NCI-H2171 (cell line): Measurements from ENCODE around the gene LCN15.

Experiments
- DNase-seq: peaks from one replicate; lab custom pipeline; 2025; lab: John Stamatoyannopoulos, UW

The LCN15 gene

GRCh38 chr9:136740971-136741882 lies 23.1 kb downstream of the LCN15 start:
- DNase-seq: no peak

- no peak for DNase-seq
Measured at GRCh38 chr9:136740491-136740890, 23.8 kb downstream of the LCN15 start.

- DNase-seq: no peak
Measured at GRCh38 chr9:136740069-136740468, 24.2 kb downstream of the LCN15 start.

GRCh38 chr9:136739509-136739908 lies 24.8 kb downstream of the LCN15 start:
- no peak for DNase-seq

- DNase-seq: no peak
Measured at GRCh38 chr9:136738960-136739359, 25.4 kb downstream of the LCN15 start.

GRCh38 chr9:136735812-136736480 lies 28.4 kb downstream of the LCN15 start:
- no peak for DNase-seq

GRCh38 chr9:136734837-136735496 lies 29.4 kb downstream of the LCN15 start:
- no peak for DNase-seq

DNA sequence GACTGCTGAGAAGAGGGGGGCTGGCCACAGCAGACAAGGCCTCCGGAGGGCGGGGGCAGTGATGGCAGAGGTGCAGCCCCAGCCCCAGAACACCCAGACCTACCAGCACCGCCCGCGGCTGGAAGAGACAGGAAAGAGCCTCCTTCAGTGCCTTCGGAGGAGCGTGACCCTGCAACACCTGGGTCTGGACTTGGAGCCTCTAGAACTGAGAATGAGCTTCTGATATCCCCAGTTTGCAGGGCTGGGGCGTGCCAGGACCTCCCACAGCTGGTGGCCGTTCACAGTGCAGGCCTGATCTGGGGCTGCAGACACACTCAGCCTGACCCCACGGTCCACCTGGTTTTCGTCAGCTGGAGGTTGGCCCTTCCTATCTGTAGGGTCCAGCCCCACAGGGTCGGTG lies 30.7 kb downstream of the LCN15 start:
- DNase-seq: no peak

GRCh38 chr9:136732444-136733178 lies 31.7 kb downstream of the LCN15 start:
- no peak for DNase-seq

GRCh38 chr9:136729926-136730325 lies 34.4 kb downstream of the LCN15 start:
- no peak for DNase-seq

GRCh38 chr9:136729144-136729543 lies 35.2 kb downstream of the LCN15 start:
- no peak for DNase-seq

GRCh38 chr9:136728548-136729123 lies 35.7 kb downstream of the LCN15 start:
- no peak for DNase-seq

DNA sequence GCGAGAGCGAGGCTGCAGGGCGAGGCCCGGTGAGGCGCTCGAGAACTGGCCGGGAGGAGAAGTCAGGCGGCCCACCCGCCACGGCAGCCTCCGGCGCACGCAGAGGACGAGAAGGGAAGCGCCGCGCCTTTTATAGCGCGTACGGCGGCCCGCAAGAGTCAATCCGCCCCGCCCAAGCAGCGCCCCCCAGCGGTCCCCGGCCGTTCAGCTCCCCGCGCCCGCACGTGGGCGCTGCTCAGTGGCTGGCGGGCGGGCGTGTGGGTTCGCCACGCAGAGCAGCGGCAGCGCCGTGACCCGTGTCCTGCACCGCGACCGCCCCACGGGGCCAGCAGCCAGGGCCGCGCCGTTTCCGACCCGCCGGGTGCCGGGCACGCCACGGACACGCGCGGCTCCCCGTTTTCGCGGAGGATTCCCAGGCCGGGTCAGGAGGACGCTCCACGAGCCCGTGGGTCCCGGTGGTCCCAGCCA lies 36.2 kb downstream of the LCN15 start:
- DNase-seq: peak; percentile 93

DNA sequence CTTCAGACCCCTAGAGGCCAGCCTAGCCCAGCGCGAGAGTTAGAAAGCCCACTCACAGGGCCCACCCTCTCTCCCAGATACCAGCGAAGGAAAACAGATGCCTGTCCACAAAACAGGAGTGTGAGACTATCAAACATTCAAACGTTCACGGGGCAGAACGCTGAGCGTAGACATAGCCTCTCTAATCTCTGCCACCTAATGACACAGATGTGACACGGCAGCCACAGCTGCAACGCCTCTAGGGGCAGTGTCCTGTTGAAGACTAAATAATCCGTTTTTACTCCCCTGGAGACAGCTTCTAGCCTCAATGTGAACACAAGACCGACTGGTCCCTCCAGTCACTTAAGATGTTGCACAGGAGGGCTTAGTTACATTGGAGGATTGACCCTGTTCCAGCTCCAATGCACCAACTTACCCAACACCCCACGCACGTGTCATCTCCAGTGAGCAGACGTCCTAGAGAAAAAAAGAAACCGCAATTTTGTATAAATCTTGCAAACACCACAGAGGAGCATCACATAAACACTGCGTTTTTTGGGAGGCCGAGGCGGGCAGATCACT lies 37.6 kb downstream of the LCN15 start:
- DNase-seq: no peak

DNA sequence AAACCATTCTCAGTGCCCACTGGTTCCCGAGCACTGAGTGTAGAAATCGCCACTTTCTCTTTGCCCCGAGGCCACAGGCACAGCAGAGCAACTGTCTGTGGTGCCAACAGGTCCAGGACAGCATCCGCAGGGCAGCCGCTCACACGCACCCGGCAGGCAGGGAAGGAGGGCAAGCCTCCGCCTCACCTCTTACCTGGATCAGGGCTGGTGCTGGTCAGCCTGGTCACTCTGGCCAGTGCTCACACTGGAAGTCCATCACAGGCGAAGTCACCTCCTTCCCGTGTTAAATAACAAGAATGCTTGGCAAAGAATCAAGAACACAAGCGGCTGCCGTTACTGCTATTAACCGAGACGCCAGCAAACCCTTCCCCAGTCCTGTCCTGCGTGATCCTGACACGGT lies 38.2 kb downstream of the LCN15 start:
- no peak for DNase-seq

DNA sequence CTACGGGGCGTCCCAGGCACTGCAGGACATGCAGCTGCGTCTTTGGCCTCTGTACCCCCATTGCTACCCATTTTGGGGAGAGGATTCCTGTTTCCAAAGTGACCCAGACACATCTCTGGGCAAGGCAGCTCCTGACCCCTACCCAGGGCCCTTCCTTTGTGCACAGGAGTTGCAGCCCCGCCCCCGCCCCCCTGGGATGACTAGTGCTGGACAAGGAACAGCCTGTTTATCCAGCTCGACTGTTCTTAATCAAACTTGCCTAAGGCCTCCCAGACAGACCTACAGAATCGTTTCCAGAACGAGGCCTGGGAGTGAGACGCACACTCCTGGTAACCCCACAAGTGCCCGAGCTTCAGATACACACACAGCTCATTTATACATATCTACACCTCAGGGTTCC lies 38.7 kb downstream of the LCN15 start:
- no peak for DNase-seq

DNA sequence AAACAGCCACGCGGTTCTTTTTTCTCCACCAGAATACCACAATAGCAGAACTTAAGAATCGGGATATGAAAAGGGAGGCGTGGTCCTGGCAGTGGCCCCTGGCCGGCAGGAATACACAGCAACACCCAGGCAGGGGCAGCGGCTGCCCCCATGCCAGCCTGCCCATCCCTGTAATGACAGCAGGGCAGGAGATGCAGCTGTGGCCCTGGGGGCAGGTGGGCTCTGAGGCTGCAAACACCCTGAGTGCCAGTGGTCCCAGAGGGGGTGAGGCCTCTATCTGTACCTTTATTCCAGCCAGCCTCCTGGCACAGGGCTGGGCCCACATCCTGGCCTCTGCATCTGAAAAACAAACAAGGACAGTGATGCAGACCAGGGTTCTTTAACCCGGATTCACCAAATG lies 39.5 kb downstream of the LCN15 start:
- DNase-seq: no peak

DNA sequence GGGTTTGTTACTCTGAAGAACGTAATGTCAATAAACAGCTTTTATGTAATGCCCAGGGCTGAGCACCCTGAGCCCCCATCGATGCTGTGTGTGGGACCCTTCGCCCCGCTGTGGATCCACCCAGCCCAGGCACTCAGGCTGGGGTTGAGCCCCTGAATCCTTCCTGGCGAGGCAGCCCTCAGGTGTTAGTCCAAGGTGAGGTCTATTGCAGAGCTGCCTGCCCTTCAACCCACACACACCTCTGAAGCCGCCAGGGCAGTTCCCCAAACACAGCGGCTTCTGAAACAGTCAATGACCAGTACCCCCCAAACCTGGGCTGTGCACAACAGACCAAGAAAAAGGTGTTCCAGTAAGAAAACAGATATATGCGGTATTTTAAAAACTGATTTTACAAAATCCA lies 40.3 kb downstream of the LCN15 start:
- no peak for DNase-seq

- no peak for DNase-seq
Measured at GRCh38 chr9:136723362-136723976, 40.8 kb downstream of the LCN15 start.

DNA sequence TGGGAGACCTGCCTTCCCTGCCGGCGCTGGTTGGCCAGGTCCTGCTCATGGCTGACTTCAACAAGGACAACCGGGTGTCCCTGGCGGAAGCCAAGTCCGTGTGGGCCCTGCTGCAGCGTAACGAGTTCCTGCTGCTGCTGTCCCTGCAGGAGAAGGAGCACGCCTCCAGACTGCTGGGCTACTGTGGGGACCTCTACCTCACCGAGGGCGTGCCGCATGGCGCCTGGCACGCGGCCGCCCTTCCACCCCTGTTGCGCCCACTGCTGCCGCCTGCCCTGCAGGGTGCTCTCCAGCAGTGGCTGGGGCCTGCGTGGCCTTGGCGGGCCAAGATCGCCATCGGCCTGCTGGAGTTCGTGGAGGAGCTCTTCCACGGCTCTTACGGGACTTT lies 41.4 kb downstream of the LCN15 start:
- DNase-seq: no peak
